ENCODE data around the gene GCLM.
"Not testable (repeated sequence)": the region's sequence is repeated elsewhere in the genome, so short reads cannot be mapped to it uniquely, and the experiment has no call there.

Gene GCLM, protein sequence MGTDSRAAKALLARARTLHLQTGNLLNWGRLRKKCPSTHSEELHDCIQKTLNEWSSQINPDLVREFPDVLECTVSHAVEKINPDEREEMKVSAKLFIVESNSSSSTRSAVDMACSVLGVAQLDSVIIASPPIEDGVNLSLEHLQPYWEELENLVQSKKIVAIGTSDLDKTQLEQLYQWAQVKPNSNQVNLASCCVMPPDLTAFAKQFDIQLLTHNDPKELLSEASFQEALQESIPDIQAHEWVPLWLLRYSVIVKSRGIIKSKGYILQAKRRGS

DNA sequence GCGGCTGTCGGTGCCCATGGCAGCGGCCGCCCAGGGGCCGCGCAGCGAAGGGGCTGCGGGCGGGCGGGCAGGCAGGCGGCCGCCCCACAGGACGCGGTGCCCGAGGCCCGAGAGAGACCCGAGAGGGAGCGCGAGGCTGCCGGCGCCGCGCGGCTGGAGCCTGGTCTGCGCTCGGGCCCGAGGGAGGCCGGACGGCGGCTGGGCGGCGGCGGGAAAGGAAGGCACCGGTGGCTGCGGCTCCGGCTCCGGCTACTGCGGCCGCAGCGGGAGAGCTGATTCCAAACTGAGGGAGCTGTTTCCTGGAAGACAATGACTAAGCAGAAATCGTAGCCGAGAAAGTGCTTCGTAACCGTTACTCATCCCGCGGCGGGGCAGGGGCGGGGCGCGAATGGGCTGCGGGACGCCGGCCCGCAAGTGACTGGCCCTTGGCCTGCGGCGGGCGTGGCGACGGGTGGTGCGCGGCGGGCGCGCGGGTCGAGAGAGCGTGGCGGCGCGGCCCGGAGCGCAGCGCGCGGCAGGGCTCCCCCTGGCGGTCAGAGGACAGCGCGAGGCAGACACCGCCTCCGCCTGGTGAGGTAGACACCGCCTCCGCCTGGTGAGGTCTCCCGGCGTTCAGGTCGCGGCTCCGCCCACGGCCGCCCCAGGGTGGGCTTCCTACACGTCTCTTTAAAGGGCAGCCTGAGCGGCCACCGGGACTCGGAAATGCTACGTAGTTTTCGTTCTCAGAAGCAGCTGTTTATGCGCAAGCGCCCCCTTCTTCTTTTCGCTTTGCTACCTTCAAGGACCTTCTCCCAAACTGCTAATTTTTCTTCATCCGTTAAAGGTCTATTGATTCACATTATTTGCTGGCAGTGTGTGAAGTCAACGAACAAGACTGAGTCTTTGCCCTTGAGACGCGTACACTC lies at the start of gene GCLM:
Gene GCLM (minus strand): TSS at position 285 of the 905 bp plus-strand sequence. CDS start 267 bp downstream, at position 18.
- H3K4me2 ChIP-seq, result peak within 1 kb of the TSS; percentile 64
- peak within 1 kb of the TSS; percentile 50 for H3K4me3 ChIP-seq (IDR thresholded peaks at IDR 0.05; ENCODE audit: insufficient read depth, low read depth, low read length)
- H3K9ac ChIP-seq, result peak within 1 kb of the TSS; percentile 85
- no peaks in the 10 kb centered on the region for H4K20me1 ChIP-seq (ENCODE audit: insufficient read depth)
- TF ChIP-seq CTCF (conservative IDR thresholded peaks at IDR 0.05; ENCODE audit: low read depth, low read length), result peak; percentile 55
- peaks cover 33% of the 10 kb centered on the region for H3K4me1 ChIP-seq (ENCODE audit: low read depth, poor library complexity, severe bottlenecking)
- peak within 1 kb of the TSS; percentile 64 for H2AFZ ChIP-seq (ENCODE audit: low read depth)
- H3K27me3 ChIP-seq (ENCODE audit: insufficient read depth, low read depth), result no peaks in the 10 kb centered on the region
- peak within 1 kb of the TSS; percentile 82 for H3K27ac ChIP-seq
- H3K79me2 ChIP-seq (ENCODE audit: insufficient read depth, low read depth), result peaks cover 38% of the 10 kb centered on the region
- no peaks in the 10 kb centered on the region for H3K36me3 ChIP-seq (ENCODE audit: insufficient read depth)

GRCh38 chr1:93958726-93959100 lies 49.5 kb upstream of the GCLM start:
- Histone ChIP-seq H3K27ac (no peak overlapping the region), H2AFZ (ENCODE audit: low read depth) (no peak overlapping the region), H3K4me2 (no peak overlapping the region), H3K27me3 (ENCODE audit: insufficient read depth, low read depth) (no peaks in the 10 kb centered on the region), H3K9ac (no peak overlapping the region), H3K36me3 (ENCODE audit: insufficient read depth) (no peaks in the 10 kb centered on the region), H3K4me1 (ENCODE audit: low read depth, poor library complexity, severe bottlenecking) (no peaks in the 10 kb centered on the region), H4K20me1 (ENCODE audit: insufficient read depth) (no peaks in the 10 kb centered on the region), H3K79me2 (ENCODE audit: insufficient read depth, low read depth) (no peaks in the 10 kb centered on the region), H3K4me3 (IDR thresholded peaks at IDR 0.05; ENCODE audit: insufficient read depth, low read depth, low read length) (no peak overlapping the region)
- no peak for TF ChIP-seq CTCF (conservative IDR thresholded peaks at IDR 0.05; ENCODE audit: low read depth, low read length)

DNA sequence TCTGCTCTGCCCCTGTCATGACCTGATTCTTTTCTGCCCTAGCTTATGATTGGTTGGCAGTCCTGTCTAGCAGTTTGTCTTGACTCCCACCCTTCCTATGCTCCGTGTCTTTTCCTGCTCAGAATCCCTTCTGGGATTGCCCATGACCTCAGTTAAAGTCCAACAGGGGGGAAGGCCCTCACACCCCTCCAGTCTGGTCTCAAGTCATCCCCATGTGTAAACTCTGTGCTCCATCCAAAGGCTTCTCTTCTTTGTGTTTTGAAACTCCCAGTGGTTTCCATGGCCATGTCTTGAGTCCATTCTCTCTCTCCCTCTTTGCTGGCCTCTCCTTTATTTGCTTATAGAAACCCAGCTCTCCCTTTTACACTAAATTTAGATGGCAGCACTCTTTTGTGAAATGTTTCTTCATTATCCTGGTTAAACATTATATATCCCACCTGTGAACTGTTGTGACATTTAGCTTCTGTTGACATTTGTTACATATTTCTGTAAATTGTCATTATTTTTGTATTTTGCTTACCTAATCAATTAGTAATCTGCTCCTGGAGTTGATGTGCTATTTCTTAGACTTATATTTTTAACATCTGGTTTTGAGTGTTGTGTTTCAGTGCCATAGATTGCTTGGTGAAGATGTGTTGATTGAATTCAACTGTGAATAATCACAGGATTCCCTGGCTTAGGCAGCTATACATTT lies 48.9 kb upstream of the GCLM start:
- H3K4me3 ChIP-seq (IDR thresholded peaks at IDR 0.05; ENCODE audit: insufficient read depth, low read depth, low read length), result no peak overlapping the region
- no peaks in the 10 kb centered on the region for H3K79me2 ChIP-seq (ENCODE audit: insufficient read depth, low read depth)
- no peaks in the 10 kb centered on the region for H4K20me1 ChIP-seq (ENCODE audit: insufficient read depth)
- no peaks in the 10 kb centered on the region for H3K27me3 ChIP-seq (ENCODE audit: insufficient read depth, low read depth)
- H2AFZ ChIP-seq (ENCODE audit: low read depth), result no peak overlapping the region
- H3K27ac ChIP-seq, result no peak overlapping the region
- no peaks in the 10 kb centered on the region for H3K36me3 ChIP-seq (ENCODE audit: insufficient read depth)
- no peak for TF ChIP-seq CTCF (conservative IDR thresholded peaks at IDR 0.05; ENCODE audit: low read depth, low read length)
- H3K9ac ChIP-seq, result no peak overlapping the region
- H3K4me2 ChIP-seq, result no peak overlapping the region
- no peaks in the 10 kb centered on the region for H3K4me1 ChIP-seq (ENCODE audit: low read depth, poor library complexity, severe bottlenecking)

GRCh38 chr1:93955765-93956164 lies 46.5 kb upstream of the GCLM start:
- Histone ChIP-seq H3K4me3 (IDR thresholded peaks at IDR 0.05; ENCODE audit: insufficient read depth, low read depth, low read length) (no peak overlapping the region), H2AFZ (ENCODE audit: low read depth) (no peak overlapping the region), H3K27ac (no peak overlapping the region), H3K4me1 (ENCODE audit: low read depth, poor library complexity, severe bottlenecking) (no peaks in the 10 kb centered on the region), H3K36me3 (ENCODE audit: insufficient read depth) (no peaks in the 10 kb centered on the region), H3K79me2 (ENCODE audit: insufficient read depth, low read depth) (no peaks in the 10 kb centered on the region), H3K9ac (no peak overlapping the region), H3K4me2 (no peak overlapping the region), H4K20me1 (ENCODE audit: insufficient read depth) (no peaks in the 10 kb centered on the region), H3K27me3 (ENCODE audit: insufficient read depth, low read depth) (no peaks in the 10 kb centered on the region)
- TF ChIP-seq CTCF (conservative IDR thresholded peaks at IDR 0.05; ENCODE audit: low read depth, low read length), result no peak

- not testable (repeated sequence) for H3K27ac ChIP-seq; H3K4me3 ChIP-seq (IDR thresholded peaks at IDR 0.05; ENCODE audit: insufficient read depth, low read depth, low read length); H3K27me3 ChIP-seq (ENCODE audit: insufficient read depth, low read depth); H3K4me1 ChIP-seq (ENCODE audit: low read depth, poor library complexity, severe bottlenecking); H3K79me2 ChIP-seq (ENCODE audit: insufficient read depth, low read depth); H3K4me2 ChIP-seq; H3K9ac ChIP-seq; H2AFZ ChIP-seq (ENCODE audit: low read depth); H4K20me1 ChIP-seq (ENCODE audit: insufficient read depth); H3K36me3 ChIP-seq (ENCODE audit: insufficient read depth)
Observed at GRCh38 chr1:93947002-93947686, 37.9 kb upstream of the GCLM start.

All from KMS-11 (cell line).